Measurements from ENCODE around the gene PRICKLE2. TPM values are rescaled to one million over a fixed set of nuclear protein-coding genes. Genes with fewer than 3 reads are reported as not detected.
A peak's percentile ranks its signal among the peaks of the same experiment; 100 is the strongest.

PRICKLE2 gene
- total RNA-seq, 2 donors from 2014 or later, result 27.9 to 42.3 TPM

- H3K27me3 ChIP-seq (replicated peaks; ENCODE audit: insufficient read depth), result no peaks in the 10 kb centered on the region
- no peaks in the 10 kb centered on the region for H3K36me3 ChIP-seq
- H3K9me3 ChIP-seq, result no peaks in the 10 kb centered on the region
- H3K4me3 ChIP-seq, result no peak overlapping the region
- H3K4me1 ChIP-seq (ENCODE audit: control insufficient read depth in 1 of 2, low read depth in 2 of 2), result peaks cover 0 to 23% of the 10 kb centered on the region in 2 donors
- no peak for ATAC-seq (ENCODE audit: insufficient number of reproducible peaks, low FRiP score, low read depth)
- H3K27ac ChIP-seq, result no peak overlapping the region
- DNase-seq (ENCODE audit: low spot score), result no peak
- no peak for TF ChIP-seq CTCF (IDR thresholded peaks at IDR 0.05)
Measured at GRCh38 chr3:64240396-64240795, 15.1 kb upstream of the PRICKLE2 start.

DNA sequence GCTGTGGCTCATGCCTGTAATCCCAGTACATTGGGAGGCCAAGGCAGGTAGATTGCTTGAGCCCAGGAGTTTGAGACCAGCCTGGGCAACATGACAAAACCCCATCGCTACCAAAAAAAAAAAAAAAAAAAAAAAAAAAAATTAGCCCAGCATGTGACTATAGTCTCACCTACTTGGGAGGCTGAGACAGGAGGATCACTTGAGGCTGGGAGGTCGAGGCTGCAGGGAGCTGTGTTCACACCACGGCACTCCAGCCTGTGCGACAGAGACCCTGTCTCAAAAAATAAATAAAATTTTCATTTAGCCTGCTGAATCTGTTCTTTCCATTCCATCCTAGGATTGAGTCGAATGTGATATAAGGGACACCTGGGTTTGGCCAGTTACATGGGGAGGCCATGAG is 14.6 kb upstream of the PRICKLE2 start:
- no peak for TF ChIP-seq CTCF (IDR thresholded peaks at IDR 0.05)
- DNase-seq (ENCODE audit: low spot score), result no peak
- H3K36me3 ChIP-seq, result no peaks in the 10 kb centered on the region
- peaks cover 0 to 18% of the 10 kb centered on the region in 2 donors for H3K4me1 ChIP-seq (ENCODE audit: control insufficient read depth in 1 of 2, low read depth in 2 of 2)
- no peaks in the 10 kb centered on the region for H3K27me3 ChIP-seq (replicated peaks; ENCODE audit: insufficient read depth)
- H3K9me3 ChIP-seq, result no peaks in the 10 kb centered on the region
- H3K27ac ChIP-seq, result no peak overlapping the region
- no peak for ATAC-seq (ENCODE audit: insufficient number of reproducible peaks, low FRiP score, low read depth)
- no peak overlapping the region for H3K4me3 ChIP-seq

GRCh38 chr3:64238971-64239667 is 13.9 kb upstream of the PRICKLE2 start:
- no peaks in the 10 kb centered on the region for H3K9me3 ChIP-seq
- ATAC-seq (ENCODE audit: insufficient number of reproducible peaks, low FRiP score, low read depth), result no peak
- peak; percentile 26 for DNase-seq (ENCODE audit: low spot score)
- H3K36me3 ChIP-seq, result no peaks in the 10 kb centered on the region
- H3K4me3 ChIP-seq, result peak overlapping the region; percentile 58
- H3K27ac ChIP-seq, result peak overlapping the region in 1 of 2 donors; percentile 18
- H3K4me1 ChIP-seq (ENCODE audit: control insufficient read depth in 1 of 2, low read depth in 2 of 2), result peaks cover 0 to 18% of the 10 kb centered on the region in 2 donors
- no peak for TF ChIP-seq CTCF (IDR thresholded peaks at IDR 0.05)
- no peaks in the 10 kb centered on the region for H3K27me3 ChIP-seq (replicated peaks; ENCODE audit: insufficient read depth)

GRCh38 chr3:64237083-64237482 is 11.8 kb upstream of the PRICKLE2 start:
- Histone ChIP-seq H3K4me3 (no peak overlapping the region), H3K4me1 (ENCODE audit: control insufficient read depth in 1 of 2, low read depth in 2 of 2) (peaks cover 0 to 18% of the 10 kb centered on the region in 2 donors), H3K9me3 (no peaks in the 10 kb centered on the region), H3K27ac (no peak overlapping the region), H3K36me3 (no peaks in the 10 kb centered on the region), H3K27me3 (replicated peaks; ENCODE audit: insufficient read depth) (no peaks in the 10 kb centered on the region)
- no peak for TF ChIP-seq CTCF (IDR thresholded peaks at IDR 0.05)
- no peak for ATAC-seq (ENCODE audit: insufficient number of reproducible peaks, low FRiP score, low read depth)
- no peak for DNase-seq (ENCODE audit: low spot score)

- H3K4me1 ChIP-seq (ENCODE audit: control insufficient read depth in 1 of 2, low read depth in 2 of 2), result peaks cover 0 to 18% of the 10 kb centered on the region in 2 donors
- H3K27me3 ChIP-seq (replicated peaks; ENCODE audit: insufficient read depth), result no peaks in the 10 kb centered on the region
- DNase-seq (ENCODE audit: low spot score) (no peak), ATAC-seq (ENCODE audit: insufficient number of reproducible peaks, low FRiP score, low read depth) (no peak)
- H3K27ac ChIP-seq, result no peak overlapping the region
- TF ChIP-seq CTCF (IDR thresholded peaks at IDR 0.05), result no peak
- H3K9me3 ChIP-seq, result no peaks in the 10 kb centered on the region
- H3K36me3 ChIP-seq, result no peaks in the 10 kb centered on the region
- no peak overlapping the region for H3K4me3 ChIP-seq
Measured at GRCh38 chr3:64235605-64236004, 10.3 kb upstream of the PRICKLE2 start.

Measured in thoracic aorta (tissue), 2 donors.